Activated naive CD4-positive, alpha-beta T cell (primary cell): ENCODE data around the gene RPS16.

Source experiments
- DNase-seq, 4 experiments: peaks; one replicate each; lab custom pipeline; 2025; lab: John Stamatoyannopoulos, UW

Gene RPS16

GRCh38 chr19:39422020-39422419 is 13.7 kb downstream of the RPS16 start:
- DNase-seq, result no peak

DNA sequence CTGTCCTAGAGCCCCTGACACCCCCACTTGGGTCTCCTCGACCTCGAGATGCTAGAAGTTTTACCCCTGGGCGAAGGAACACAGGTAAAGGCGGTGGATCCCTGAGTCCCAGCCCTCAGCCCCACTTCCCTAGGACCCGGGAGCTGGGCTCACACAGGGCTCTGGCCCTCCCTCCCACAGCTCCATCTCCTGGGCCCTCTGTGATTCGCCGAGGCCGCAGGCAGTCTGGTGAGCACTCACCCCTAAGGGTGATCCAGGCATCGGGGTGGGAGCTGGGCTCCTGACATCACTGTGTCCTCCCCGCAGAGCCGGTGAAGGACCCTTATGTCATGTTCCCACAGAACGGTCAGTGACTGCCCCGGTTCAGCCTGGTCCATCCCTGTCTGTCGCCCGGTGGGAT is 15.0 kb downstream of the RPS16 start:
- DNase-seq, result no peak

DNA sequence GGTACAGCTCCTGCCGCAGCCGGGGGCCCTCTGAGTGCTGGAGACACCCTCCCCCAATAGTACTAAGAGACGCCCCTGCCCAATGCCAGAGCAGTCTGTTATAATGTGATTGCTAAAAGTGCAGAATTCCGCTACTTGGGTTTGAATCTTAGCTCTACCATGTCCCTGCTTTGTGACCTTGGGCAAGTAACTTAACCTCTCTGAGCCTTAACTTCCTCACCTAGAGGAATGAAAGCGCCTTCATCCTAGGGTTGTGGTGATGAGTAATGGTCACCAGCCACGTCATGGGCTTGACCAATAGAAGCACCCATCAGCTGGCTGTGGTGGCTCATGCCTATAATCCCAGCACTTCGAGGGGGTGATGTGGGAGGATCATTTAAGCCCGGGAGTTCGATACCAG is 16.7 kb downstream of the RPS16 start:
- no peak for DNase-seq

DNA sequence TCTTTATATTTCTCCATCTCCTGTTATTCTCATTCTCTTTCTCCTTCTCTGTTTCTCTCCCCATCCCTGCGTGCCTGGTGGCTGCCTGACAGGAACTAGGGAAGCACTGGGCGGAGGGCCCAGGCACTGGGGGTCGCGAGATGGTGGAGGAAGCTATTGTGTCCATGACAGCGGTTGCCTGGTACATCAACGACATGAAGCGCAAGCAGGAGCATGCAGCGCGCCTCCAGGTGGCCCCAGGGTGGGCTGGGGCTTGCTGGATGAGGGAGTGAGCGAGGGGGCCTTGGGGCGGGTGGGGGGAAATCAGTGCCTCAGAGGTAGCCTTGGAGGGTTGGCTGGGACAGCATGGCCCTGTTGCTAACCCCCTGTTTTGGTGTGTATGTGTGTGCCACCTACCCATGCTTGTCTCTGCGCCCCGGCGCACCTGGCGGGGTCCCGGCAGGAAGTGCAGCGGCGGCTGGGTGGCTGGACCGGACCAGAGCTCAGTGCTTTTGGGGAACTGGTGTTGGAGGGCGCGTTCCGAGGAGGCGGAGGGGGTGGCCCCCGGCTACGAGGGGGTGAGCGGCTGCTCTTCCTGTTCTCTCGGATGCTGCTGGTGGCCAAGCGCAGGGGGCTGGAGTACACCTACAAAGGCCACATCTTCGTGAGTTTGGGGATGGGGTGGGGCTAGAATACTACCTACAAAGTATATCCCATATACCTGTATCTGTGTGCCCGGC is 18.1 kb downstream of the RPS16 start:
- no peak for DNase-seq

DNA sequence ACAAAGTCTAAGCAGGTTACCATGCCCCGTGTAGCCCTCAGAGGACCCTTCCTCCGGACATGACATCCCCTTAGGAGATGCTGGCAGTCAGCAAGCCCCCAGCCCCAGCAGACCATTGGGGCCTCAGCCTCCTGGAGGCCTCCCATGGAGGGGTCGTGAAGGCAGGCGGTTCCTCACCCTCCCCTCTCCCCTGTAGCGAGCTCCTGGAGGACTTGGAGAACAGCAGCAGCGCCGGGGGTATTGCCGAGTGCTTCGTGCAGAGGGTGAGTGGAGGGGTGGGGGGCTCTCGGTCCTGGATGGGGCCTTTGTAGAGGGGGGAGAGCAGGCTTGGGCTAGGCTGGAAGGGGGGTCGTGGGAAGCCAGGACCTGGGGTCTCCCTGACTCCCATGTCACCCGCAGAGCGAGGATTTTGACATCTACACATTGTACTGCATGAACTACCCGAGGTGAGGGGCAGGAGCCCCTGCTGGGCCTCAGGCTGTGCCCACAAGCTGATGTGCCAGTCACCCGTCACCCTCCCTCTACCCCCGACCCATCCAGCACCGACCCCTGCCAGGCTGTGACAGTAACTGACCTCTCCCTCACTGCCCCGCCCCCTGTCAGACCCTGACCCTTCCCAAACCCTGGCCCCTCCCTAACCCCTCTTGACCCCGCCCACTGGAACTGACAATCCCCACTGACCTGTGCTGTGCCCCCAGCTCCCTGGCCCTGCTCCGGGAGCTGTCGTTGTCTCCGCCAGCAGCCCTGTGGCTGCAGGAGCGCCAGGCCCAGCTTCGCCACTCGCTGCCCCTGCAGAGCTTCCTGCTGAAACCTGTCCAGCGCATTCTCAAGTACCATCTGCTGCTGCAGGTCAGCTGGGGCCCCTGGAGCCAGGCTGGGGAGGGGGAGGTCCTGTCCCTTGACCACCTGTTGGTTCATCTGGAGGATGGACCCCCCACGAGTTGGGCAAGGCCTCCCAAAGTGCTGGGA is 19.3 kb downstream of the RPS16 start:
- DNase-seq, result no peak

DNA sequence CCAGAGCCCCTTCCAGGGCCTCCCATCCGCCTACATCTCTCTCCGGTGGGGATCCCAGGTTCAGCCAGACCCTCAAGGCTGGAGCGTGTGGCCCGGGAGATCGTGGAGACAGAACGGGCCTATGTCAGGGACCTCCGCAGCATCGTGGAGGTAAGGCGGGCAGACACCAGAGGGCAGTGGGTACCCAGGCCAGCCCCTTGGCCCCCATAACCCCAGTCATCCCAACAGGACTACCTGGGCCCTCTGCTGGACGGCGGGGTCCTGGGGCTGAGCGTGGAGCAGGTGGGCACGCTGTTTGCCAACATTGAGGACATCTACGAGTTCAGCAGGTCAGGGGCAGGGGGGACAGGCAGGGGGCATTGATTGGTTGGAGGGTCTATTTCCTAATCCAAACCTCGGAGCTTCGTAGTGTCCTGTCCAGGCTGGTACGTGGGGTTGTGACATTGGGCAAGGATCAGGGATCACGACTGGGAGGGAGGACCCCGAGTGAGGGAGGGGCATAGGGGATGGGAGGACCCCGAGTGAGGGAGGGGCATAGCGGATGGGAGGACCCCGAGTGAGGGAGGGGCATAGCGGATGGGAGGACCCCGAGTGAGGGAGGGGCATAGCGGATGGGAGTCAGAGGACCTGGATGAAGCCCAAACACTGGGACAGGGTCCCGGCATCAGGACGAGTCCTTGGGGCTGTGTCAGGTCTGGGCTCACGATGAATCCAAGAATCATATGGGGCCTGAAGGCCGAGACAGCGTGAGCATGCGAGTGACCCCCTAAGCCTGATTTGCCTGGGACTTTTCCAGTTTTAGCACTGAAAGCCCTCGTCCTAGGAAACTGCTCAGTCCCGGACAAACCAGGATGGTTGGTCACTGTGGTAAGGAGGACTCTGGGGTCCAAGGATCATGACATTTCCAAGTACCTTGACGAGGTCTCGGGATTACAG is 20.4 kb downstream of the RPS16 start:
- DNase-seq, result peak in 1 of 4 experiments; percentile 11

DNA sequence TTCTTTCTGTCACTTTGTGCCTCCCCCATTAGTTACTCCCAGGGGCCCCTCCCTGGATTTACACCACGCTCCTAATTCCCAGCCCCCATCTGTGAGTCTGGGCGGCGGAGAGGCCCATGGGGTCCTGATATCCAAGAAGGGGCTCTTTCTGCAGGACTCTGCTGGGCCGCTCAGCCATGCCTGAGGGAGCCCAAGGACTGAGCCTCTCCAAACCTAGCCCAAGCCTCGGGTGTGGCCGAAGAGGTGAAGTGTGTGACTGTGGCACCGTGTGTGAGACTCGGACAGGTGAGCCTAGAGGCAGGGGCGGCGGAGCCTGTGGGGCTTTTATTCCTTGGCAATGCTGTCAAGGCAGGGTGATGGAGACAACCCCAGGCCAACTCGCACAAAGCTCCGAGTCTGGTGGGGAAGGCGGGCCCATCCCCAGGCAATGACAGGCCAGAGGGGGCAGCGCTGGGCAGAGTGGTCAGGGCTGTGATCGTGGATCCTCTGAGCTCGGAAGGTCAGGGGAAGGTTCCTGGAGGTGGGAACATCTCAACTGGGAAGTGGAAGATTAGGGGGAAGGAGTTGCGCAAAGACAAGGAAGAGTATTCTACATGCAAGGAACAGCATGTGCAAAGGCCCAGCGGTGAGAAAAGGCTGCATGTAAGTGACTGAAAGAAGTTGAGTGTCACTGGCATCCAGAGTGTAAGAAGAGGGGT is 21.7 kb downstream of the RPS16 start:
- DNase-seq, result no peak

DNA sequence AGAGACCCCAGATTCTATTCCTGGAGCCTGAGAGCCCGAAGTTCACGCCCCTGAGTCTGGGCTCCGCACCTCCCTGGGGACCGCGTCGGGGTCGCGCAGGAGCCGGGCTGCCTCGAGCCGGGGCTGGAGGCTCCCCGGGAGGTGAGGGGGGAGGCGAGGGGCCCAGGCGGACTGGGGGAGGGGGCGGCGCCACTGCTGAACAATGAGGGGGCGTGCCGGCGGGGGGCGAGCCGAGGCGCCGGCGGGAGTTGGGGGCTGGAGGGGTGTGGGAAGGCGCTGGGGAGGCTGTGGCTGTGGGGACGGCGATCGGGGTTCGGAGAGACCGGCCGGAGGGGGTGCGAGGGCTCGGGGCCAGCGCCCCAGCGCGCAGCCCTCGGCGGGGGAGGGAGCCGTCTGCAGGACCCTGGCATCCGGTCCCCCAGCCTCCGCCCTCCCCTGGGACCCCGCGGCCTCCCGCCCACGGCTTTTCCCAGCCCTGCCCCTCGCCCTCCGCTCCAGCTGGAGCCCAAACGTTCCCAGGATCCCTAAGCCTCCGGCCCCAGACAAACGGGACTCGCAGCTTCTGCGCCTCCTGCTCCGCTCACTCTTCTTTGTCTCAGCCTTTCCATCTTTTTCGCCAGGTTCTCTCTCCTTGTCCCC is 22.4 kb downstream of the RPS16 start:
- peak in 1 of 4 experiments; percentile 35 for DNase-seq

DNA sequence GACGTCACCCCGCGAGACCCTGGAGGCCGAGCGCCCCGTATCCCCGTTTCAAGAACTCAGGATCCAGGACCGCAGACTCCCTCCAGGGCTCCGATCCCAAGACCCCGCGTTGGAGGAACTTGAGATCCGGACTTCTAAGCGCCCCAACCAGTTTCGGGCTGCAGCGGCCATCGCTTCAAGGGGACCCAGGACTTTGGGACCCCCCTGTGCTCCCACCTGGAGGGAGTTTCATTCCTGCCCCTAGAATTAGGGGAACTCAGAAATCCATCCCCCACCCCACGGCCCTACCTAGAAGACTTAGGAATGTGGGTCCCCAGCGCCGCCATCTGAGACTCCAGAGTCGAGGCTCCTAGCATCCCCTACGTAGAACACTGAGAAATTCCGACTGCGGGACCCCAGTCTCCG is 22.9 kb downstream of the RPS16 start:
- DNase-seq, result peak in 1 of 4 experiments; percentile 35

DNA sequence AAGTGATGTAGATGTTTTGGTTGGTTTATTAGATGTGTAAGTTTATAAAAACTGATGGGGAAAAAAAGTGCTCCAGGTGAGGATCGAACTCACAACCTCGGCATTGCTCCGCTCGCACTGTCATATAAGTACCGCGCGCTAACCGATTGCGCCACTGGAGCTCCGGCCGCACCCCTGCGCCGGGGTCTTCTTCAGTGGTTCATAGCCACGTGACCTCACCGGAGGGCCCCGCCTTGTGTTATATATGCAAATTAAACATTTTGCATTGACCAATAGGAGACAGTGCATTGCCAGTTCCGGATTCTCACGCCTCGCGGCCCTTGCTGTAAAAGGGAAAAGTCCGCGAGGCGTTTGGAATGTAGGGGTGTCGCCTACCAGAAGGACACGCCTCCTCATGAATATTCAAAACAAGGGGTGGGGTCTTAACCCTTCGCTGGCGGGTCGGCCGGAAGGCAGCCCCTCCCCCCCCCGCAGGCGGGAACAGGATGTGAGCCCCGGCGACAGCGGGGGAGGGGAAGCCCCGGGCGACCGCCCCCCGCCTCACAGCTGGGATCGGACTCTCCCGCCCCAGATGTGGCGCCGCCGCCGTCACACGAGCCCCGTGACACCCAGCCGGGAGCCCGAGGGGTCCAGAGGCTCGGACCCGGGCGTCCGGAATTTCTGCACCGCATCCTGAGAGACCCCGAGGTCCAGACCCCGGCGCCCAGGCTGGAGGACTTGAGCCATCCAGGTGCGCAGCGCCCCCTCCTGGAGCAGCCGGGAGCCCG is 23.5 kb downstream of the RPS16 start, which contains the start of gene PLEKHG2:
Gene PLEKHG2 (plus strand): TSS at position 570 of the 767 bp plus-strand sequence. CDS start 1,418 bp downstream, outside the sequence.
- DNase-seq, result peak; percentile 98 to 99 (median 98)

- DNase-seq, result peak; percentile 86 to 91 (median 88)
Measured at GRCh38 chr19:39411832-39412099, 24.0 kb downstream of the RPS16 start.

- DNase-seq, result no peak
Measured at GRCh38 chr19:39411081-39411831, 24.5 kb downstream of the RPS16 start.

GRCh38 chr19:39410831-39411080 is 25.0 kb downstream of the RPS16 start:
- no peak for DNase-seq

DNA sequence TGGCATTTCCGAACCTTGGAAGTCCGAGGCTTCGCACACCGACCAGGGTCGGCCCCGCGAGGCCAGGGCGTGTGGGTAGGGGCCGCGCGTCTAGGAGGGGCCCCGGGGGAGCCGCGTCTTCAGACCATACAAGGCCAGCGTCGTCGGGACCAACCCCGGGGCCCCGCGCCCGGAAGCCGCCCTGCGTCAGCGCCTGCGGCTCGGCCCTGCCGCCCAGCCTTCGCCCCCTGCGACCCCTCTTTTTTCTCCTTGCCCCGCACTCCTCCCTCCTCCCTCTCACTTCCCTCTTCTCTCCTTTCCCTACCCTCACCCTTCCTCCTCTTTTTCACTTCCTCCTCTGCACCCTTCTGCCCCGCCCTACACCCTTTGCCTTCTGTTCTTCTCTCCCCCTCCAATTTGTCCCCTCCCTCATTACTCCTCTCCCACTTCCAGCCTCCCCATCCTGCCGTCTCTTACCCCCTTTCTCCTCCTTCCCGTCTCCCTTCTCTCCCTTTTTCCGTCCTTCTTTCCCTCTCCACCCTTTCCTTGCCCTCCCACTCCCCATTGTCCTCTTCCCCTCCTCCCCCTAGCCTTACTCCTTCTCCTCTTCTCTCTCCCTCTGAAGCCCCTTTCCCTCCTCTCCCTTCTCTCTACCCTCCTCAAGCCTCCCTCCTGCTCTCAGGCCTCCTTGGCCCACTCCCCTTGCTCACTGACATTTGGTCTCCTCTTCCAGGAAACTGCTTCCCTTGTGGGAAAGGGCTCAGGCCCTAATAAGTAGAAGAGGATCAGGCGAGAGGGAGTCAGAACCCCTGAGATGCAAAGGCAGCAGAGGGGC is 25.5 kb downstream of the RPS16 start:
- DNase-seq, result peak in 2 of 4 experiments; percentile 51 to 61

DNA sequence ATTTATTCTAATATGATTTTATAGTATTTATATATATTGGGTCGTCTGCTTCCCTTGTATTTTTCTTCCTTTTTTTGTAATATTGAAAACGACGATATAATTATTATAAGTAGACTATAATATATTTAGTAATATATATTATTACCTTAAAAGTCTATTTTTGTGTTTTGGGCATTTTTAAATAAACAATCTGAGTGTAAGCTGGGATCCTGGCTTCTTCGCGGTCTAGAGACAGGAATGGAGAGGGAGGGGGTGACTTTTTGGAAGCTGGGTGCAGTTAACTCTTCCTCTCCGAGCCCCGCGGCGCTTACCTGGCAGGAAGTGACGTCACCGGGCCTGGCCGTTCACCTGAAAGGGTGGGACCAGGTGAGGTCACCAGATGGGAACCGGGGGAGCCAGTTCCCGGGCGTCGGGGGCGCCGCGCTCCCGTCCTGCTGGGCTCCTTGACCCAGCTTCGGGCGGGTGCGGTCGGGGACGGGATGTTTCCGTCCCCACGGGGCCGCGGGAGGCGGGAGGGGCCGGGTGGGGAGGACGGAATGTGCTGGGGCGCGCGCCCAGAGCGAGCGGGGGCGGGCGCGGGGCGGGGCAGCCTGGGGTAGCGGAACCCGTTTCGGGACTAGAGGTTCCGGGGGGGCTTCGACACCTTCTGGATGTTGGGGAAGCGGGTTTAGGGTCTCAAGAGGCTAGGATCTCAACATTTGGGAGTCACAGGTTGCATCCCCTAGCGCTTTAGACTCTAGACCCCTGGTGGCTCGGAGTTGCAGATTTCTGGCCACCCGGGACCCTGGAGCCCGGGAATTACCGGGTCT is 26.3 kb downstream of the RPS16 start:
- peak; percentile 45 to 80 (median 66) for DNase-seq

GRCh38 chr19:39408392-39409207 is 27.1 kb downstream of the RPS16 start:
- DNase-seq, result peak in 1 of 4 experiments; percentile 14
